Hepatocyte (in vitro differentiated cells): Measurements from ENCODE around the gene VWA8. TPM values are rescaled to one million over a fixed set of nuclear protein-coding genes. Genes with fewer than 3 reads are reported as not detected.

Experiments used
- DNase-seq: peaks from one replicate; pipeline ENCODE4 v3.0.0-alpha.2; 2016; ENCODE audit warnings: low spot score
- H2AFZ ChIP-seq: fragments of 200-600 bp; sonication (generic); 2 replicates; pipeline ENCODE4 v1.6.0; 2016; ENCODE audit warnings: antibody characterized with exemption, mild to moderate bottlenecking
- H3K27ac ChIP-seq: fragments of 200-600 bp; sonication (generic); 2 replicates; pipeline ENCODE4 v1.5.1; 2016; ENCODE audit warnings: mild to moderate bottlenecking
- H3K27me3 ChIP-seq: fragments of 200-600 bp; sonication (generic); 2 replicates; pipeline ENCODE4 v1.6.1; 2016
- H3K36me3 ChIP-seq: fragments of 200-600 bp; sonication (generic); replicated peaks from 2 replicates; pipeline ENCODE4 v1.5.1; 2016; ENCODE audit warnings: low read depth; ENCODE audit not compliant: insufficient read depth
- H3K4me1 ChIP-seq: fragments of 200-600 bp; sonication (generic); 2 replicates; pipeline ENCODE4 v1.5.1; 2016; ENCODE audit warnings: mild to moderate bottlenecking, moderate library complexity; ENCODE audit not compliant: insufficient read depth
- H3K4me2 ChIP-seq: fragments of 200-600 bp; sonication (generic); 2 replicates; pipeline ENCODE4 v1.6.0; 2016
- H3K4me3 ChIP-seq: fragments of 200-600 bp; sonication (generic); 2 replicates; pipeline ENCODE4 v1.5.1; 2016; ENCODE audit warnings: mild to moderate bottlenecking
- H3K79me2 ChIP-seq: fragments of 200-600 bp; sonication (generic); 2 replicates; pipeline ENCODE4 v1.6.0; 2017; ENCODE audit warnings: mild to moderate bottlenecking
- H3K9me2 ChIP-seq: fragments of 200-600 bp; sonication (generic); replicated peaks from 2 replicates; pipeline ENCODE4 v1.6.0; 2017; ENCODE audit warnings: mild to moderate bottlenecking; ENCODE audit not compliant: insufficient read depth
- H3K9me3 ChIP-seq: fragments of 200-600 bp; sonication (generic); 2 replicates; pipeline ENCODE4 v1.5.1; 2016; ENCODE audit warnings: low read depth, mild to moderate bottlenecking
- H4K20me1 ChIP-seq: fragments of 200-600 bp; sonication (generic); 2 replicates; pipeline ENCODE4 v1.6.0; 2016; ENCODE audit warnings: mild to moderate bottlenecking; ENCODE audit not compliant: insufficient read depth, poor library complexity, severe bottlenecking
- CTCF ChIP-seq: fragments of 200-600 bp; sonication (generic); IDR thresholded peaks from 2 replicates; pipeline ENCODE4 v1.5.1; 2016; ENCODE audit warnings: antibody characterized with exemption, mild to moderate bottlenecking; ENCODE audit not compliant: poor library complexity
- EZH2 ChIP-seq: fragments of 200-600 bp; sonication (generic); IDR thresholded peaks from 2 replicates; pipeline ENCODE4 v1.6.1; 2016; ENCODE audit warnings: antibody characterized with exemption, mild to moderate bottlenecking, borderline replicate concordance
- EZH2phosphoT487 ChIP-seq: fragments of 200-600 bp; sonication (generic); IDR thresholded peaks from one replicate; pipeline ENCODE4 v1.6.1; 2018; ENCODE audit warnings: antibody characterized with exemption, mild to moderate bottlenecking, low read depth, moderate library complexity; ENCODE audit not compliant: unreplicated experiment, severe bottlenecking
- WGBS: methylation state at CpG from one replicate; pipeline ENCODE4 v1.1.6; 2016; ENCODE audit warnings: low lambda C conversion rate; ENCODE audit errors: missing lambda C conversion rate; 5-methylcytosine and 5-hydroxymethylcytosine counted together
- polyA plus RNA-seq: library from polyadenylated mRNA; unstranded; fragments of >200 nt; fragmentation: Nextera tagmentation; extraction: Ambion mirVana; gene quantifications from 2 replicates; pipeline ENCODE4 v1.2.1, GENCODE V29; 2016
- total RNA-seq: library from RNA; depleted of rRNA; stranded (reverse); fragments of >200 nt; gene quantifications from 2 replicates; pipeline ENCODE4 v1.2.3, GENCODE V29; 2014

Gene VWA8
- total and polyA plus RNA-seq, 2 experiments from 2014 or later: 4.9 to 19.5 TPM

GRCh38 chr13:41605319-41606285, 355.3 kb downstream of the VWA8 start:
- no peaks in the 10 kb centered on the region for H3K36me3 ChIP-seq
- H3K27ac ChIP-seq: peak overlapping the region; percentile 39
- no peaks in the 10 kb centered on the region for H4K20me1 ChIP-seq
- no peak for DNase-seq
- H3K4me1 ChIP-seq: peaks cover 15% of the 10 kb centered on the region
- H3K9me2 ChIP-seq: no peaks in the 10 kb centered on the region
- no peaks in the 10 kb centered on the region for H3K27me3 ChIP-seq
- no peak for TF ChIP-seq EZH2
- TF ChIP-seq EZH2phosphoT487: no peak
- no peak for TF ChIP-seq CTCF
- no peaks in the 10 kb centered on the region for H3K9me3 ChIP-seq
- no peaks in the 10 kb centered on the region for H3K79me2 ChIP-seq
- H3K4me2 ChIP-seq: no peak overlapping the region
- no peak overlapping the region for H2AFZ ChIP-seq
- no peak overlapping the region for H3K4me3 ChIP-seq
- WGBS: 69% methylated on average over 5 of the region's 5 CpGs

GRCh38 chr13:41603917-41604316, 357.0 kb downstream of the VWA8 start:
- no peak overlapping the region for H3K4me2 ChIP-seq

DNA sequence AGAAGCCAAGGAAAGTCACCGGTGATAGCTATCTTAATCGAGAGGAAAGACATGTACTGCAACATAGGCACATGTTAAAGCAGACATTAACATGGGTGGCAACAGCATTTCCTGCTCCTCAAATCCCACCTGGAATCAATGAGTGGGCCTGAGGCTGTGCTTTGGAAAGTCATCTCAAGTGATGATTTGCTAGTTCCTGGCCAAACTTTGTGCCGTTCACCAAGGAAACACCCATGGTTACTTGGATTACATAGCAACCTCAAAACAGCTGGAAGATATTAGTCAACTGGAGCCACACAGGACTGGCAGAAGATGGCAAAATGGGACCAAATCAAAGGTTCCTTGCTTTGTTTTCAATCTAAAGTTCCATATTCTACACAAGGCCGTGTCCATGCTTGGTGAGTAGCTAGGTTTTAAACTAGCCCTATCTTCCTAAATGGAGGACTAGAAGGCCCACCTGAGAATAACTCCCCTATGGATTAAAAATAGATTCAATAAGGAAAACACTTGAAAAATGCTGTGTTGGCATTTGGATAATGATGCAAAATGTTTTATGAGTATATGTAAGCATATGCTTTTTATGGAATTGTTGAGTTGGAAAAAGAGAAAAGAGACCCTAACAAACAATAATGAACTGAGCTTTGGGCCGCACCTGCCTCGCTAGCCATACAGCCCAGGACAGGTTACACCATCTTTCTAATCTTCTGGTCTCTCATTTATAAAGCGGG, 359.0 kb downstream of the VWA8 start:
- no peaks in the 10 kb centered on the region for H3K79me2 ChIP-seq
- H3K4me1 ChIP-seq: peaks cover 4% of the 10 kb centered on the region
- 89% methylated on average over 7 of the region's 7 CpGs for WGBS
- no peaks in the 10 kb centered on the region for H3K9me2 ChIP-seq
- no peaks in the 10 kb centered on the region for H4K20me1 ChIP-seq
- TF ChIP-seq EZH2: no peak
- no peak for TF ChIP-seq CTCF
- TF ChIP-seq EZH2phosphoT487: no peak
- H3K9me3 ChIP-seq: no peaks in the 10 kb centered on the region
- H3K27ac ChIP-seq: no peak overlapping the region
- H3K4me2 ChIP-seq: no peak overlapping the region
- H2AFZ ChIP-seq: no peak overlapping the region
- H3K27me3 ChIP-seq: no peaks in the 10 kb centered on the region
- no peak for DNase-seq
- no peak overlapping the region for H3K4me3 ChIP-seq
- H3K36me3 ChIP-seq: no peaks in the 10 kb centered on the region

More at GRCh38 chr13:41603917-41604316, 357.0 kb downstream of the VWA8 start:
- Histone ChIP-seq H3K79me2 (no peaks in the 10 kb centered on the region), H3K9me2 (no peaks in the 10 kb centered on the region), H2AFZ (no peak overlapping the region), H3K36me3 (no peaks in the 10 kb centered on the region), H3K9me3 (no peaks in the 10 kb centered on the region), H3K4me3 (no peak overlapping the region), H3K27ac (no peak overlapping the region), H3K27me3 (no peaks in the 10 kb centered on the region), H4K20me1 (no peaks in the 10 kb centered on the region), H3K4me1 (peaks cover 11% of the 10 kb centered on the region)
- peak; percentile 30 for DNase-seq
- TF ChIP-seq EZH2phosphoT487: no peak
- no peak for TF ChIP-seq CTCF
- TF ChIP-seq EZH2: no peak
- WGBS: 96% methylated on average over 1 of the region's 1 CpG
